ENCODE data around the gene DAP3.
"Not testable (repeated sequence)": the region's sequence is repeated elsewhere in the genome, so short reads cannot be mapped to it uniquely, and the experiment has no call there.

The DAP3 gene

DNA sequence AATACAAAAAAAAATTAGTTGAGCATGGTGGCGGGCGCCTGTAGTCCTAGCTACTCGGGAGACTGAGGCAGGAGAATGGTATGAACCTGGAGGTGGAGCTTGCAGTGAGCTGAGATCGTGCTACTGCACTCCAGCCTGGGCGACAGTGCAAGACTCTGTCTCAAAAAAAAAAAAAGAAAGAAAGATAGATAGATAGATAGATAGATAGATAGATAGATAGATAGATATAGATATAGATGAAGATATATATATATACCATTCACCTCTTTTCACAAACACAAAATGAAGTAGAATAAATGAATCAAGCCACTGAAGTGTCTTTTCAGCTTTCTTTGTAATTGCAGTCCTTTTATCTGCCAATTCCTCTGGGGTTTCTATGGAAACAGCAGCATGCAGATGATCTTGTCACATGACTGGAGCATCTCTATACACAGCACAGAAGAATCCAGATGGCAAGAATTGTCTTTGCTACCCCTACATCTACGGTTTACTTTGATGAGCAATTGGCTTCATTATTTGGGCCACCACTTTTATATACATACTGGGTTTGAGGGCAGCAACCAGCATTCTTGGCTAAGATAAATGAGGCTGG lies 29.7 kb downstream of the DAP3 start:
- not testable (repeated sequence) for DNase-seq (ENCODE audit: low read depth)

DNA sequence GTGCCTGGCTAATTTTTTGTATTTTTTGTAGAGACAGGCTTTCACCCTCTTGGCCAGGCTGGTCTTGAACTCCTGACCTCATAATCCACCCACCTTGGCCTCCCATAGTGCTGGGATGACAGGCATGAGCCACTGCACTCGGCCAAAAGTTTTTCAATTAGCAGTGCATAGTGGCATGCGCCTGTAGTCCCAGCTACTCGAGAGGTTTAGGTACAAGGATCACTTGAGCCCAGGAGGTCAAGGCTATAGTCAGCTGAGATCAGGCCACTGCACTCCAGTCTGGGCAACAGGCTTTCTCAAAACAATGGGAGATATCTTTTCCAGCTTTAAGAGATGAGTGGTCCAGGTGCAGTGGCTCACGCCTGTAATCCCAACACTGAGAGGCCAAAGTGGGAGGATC lies 30.8 kb downstream of the DAP3 start:
- no peak for DNase-seq (ENCODE audit: low read depth)

DNA sequence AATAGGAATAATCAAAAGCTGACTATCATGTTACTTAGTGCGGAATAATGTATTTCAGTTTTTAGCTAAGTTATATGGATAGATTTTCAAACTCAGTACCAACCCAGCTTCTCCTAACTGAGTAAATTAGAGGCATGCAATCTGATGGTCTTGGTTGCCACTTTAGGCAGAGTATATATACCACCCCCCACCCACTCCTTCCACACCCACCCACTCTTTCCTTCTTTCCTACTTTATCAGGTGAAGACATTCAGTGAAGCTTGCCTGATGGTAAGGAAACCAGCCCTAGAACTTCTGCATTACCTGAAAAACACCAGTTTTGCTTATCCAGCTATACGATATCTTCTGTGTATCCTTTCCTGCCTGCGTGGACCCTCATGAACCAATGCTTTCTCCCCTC lies 36.3 kb downstream of the DAP3 start:
- DNase-seq (ENCODE audit: low read depth) = no peak

DNA sequence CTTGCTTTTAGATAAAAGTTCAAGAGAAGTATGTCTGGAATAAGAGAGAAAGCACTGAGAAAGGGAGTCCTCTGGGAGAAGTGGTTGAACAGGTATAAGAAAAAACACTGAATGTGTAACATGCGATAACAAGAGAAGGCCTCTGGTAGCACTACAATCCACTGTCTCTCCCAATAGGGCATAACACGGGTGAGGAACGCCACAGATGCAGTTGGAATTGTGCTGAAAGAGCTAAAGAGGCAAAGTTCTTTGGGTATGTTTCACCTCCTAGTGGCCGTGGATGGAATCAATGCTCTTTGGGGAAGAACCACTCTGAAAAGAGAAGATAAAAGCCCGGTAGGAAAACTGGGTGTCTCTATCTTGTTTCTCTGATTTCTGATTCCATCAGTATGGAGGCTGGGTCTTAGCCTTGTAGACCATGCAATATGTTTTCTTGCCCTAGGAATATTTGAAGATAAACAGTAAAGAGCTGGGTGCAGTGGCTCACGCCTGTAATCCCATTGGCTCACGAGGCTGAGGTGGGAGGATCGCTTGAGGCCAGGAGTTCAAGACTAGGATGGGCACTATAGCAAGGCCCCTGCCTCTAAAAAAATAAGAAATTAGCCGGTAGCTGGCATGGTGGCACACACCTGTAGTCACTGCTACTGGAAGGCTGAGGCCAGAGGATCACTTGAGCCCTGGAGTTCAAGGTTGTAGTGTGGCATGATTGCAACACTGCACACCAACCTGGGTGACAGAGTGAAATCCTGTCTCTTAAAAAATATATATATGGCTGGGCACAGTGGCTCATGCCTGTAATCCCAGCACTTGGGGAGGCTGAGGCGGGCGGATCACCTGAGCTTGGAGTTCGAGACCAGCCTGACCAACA lies 40.4 kb downstream of the DAP3 start:
- peak; percentile 61 for DNase-seq (ENCODE audit: low read depth)

DNA sequence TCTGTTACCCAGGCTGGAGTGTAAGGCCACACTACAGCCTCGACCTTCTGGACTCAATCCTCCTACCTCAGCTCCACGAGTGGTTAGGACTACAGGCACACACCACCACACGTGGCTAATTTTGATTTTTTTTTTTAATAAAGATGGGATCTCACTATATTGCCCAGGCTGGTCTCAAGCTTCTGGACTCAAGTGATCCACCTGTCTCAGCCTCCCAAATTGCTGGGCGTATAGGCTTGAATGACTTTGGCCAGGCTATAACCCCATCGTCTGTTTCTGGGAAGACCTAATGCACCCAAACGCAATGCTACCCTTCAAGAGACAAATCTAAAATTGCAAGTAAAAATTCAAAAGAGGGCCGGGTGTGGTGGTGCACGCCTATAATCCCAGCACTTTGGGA lies 52.1 kb downstream of the DAP3 start:
- DNase-seq (ENCODE audit: low read depth) = no peak

DNA sequence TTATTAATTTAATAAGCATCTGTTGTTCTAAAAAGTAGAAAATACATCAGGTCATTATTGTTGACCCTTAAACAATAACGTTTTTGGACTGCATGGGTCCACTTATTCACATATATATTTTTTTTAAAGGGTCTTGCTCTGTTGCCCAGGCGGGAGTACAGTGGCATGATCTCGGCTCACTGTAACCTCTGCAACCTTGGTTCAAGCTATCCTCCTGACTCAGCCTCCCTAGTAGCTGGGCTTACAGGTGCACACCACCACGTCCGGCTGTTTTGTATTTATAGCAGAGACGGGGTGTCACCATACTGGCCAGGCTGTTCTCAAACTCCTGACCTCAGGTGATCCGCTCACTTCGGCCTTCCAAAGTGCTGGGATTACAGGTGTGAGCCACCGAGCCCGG lies 53.0 kb downstream of the DAP3 start:
- no peak for DNase-seq (ENCODE audit: low read depth)

DNA sequence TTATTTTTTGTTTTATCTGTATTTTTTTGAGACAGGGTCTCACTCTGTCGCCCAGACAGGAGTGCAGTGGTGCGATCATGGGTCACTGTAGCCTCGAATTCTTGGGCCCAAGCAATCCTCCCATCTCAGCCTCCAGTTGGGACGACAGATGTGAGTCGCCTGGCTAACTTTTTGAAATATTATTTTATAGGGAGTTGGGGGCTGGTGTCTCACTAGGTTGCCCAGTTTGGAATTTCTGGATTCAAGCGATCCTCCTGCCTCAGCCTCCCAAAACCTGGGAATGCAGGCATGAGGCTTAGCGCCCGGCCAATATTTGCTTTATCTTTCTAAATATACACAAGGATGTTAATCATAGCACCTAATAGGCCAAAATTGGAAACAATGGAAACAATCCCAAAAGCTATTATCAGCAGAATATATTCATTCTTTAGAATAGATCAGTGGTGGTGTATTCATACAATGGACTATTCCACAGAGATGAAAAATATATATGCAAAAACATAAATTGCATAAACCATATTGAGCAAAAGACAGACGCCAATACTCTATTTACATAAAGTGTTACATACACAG lies 55.9 kb downstream of the DAP3 start:
- DNase-seq (ENCODE audit: low read depth) = no peak

DNA sequence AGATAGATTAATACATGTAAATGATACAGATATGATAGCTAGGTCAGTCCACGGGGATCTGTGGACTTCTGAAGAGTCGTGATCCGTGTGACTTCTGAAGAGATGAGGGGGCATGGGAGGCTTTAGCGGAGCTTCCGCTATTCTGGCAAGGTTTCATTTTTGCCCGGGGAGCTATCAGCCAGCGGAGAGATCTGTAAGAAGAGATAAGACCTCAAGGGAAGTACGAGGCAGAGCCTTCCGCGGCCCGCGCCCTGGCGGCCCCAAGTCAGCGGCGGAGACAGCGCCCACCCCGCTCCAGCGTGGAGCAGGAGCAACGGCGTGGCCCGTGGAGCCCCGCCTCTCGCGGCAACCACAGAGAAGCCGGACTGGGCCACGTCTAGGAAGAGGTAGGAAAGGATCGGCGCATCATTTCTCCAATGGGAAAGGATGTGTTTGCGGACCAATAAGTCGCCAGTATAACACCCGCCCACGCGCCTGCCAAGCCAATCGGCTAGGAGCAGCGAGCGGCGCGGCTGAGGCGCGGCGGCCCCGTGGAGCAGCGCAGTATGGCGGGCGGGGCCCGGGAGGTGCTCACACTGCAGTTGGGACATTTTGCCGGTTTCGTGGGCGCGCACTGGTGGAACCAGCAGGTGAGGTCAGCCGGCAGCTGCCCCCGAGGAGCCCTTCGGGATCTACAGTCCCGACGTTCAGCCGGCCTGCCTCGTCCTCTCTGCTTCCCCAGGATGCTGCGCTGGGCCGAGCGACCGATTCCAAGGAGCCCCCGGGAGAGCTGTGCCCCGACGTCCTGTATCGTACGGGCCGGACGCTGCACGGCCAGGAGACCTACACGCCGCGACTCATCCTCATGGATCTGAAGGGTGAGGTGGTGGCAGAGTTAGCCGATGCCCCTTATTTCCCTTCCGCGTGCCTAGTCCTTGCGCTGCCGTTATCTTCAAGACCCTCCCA lies 56.7 kb downstream of the DAP3 start:
- DNase-seq (ENCODE audit: low read depth) = peak; percentile 97

DNA sequence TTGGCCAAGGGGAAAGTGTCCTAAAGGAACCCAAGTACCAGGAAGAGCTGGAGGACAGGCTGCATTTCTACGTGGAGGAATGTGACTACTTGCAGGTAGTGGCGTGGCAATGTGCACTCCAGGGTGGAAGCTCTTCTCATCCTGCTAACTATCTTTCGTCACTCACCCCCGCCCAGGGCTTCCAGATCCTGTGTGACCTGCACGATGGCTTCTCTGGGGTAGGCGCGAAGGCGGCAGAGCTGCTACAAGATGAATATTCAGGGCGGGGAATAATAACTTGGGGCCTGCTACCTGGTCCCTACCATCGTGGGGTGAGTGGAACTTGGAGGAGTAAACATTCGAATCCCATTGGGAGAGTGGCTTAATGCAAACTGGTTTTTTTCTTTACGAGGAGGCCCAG lies 58.7 kb downstream of the DAP3 start:
- DNase-seq (ENCODE audit: low read depth) = not testable (repeated sequence)

DNA sequence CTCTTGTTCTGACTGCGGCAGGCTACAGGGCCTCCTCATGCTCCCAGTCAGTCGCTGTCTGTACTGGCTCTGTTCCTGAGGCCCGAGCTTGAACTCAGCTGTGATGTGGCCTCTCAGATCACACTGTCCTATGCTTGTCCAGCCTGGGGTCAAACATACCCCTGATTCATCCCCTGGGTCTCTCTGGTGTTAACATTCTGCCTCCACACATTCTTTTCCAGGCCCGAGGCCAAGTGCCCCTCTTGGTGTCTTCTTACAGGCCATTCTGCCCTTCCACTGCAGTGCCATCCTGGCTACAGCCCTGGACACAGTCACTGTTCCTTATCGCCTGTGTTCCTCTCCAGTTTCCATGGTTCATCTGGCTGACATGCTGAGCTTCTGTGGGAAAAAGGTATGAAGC lies 59.2 kb downstream of the DAP3 start:
- not testable (repeated sequence) for DNase-seq (ENCODE audit: low read depth)

DNA sequence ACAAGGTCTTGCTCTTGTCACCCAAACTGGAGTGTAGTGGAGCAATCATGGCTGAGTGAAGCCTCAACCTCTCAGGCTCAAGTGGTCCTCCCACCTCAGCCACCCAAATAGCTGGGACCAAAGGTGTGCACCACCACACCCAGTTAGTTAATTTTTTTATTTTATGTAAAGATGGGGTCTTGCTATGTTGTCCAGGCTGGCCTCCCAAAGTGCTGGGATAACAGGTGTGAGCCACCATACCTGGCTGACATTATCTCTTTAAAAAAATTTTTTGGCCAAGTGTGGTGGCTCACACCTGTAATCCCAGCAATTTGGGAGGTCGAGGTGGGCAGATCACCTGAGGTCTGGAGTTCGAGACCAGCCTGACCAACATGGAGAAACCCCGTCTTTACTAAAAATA lies 70.1 kb downstream of the DAP3 start:
- not testable (repeated sequence) for DNase-seq (ENCODE audit: low read depth)

DNA sequence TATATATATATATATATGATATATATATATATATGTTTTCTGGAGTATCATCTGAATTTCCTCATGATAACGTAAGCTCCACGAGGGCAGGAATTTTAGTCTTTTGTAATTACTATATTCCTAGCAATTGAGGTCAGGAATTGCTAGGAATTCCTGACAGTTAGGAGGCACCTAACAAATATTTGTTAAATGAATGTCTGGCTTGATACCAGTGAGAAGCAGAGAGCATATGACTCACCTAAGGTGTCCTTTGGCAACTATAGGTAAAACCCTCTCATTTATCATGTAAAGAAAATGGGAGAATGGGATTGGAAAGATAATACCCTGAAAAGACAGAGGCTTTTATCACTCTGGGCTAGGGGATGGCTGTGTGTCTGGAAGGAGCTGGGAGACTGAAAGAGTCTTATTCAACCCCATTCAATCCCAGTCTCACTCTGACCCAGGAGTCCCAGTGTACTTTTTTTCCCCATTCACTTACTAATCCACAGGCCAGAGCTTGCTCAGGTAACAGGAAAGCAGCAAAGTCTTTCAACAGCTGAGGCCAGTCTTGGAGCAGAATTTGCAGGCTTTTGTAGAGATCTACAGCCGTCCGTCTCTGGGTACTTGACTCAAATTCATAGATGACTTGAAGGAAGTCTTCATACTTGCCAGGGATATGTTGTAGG lies 71.2 kb downstream of the DAP3 start:
- no peak for DNase-seq (ENCODE audit: low read depth)

DNA sequence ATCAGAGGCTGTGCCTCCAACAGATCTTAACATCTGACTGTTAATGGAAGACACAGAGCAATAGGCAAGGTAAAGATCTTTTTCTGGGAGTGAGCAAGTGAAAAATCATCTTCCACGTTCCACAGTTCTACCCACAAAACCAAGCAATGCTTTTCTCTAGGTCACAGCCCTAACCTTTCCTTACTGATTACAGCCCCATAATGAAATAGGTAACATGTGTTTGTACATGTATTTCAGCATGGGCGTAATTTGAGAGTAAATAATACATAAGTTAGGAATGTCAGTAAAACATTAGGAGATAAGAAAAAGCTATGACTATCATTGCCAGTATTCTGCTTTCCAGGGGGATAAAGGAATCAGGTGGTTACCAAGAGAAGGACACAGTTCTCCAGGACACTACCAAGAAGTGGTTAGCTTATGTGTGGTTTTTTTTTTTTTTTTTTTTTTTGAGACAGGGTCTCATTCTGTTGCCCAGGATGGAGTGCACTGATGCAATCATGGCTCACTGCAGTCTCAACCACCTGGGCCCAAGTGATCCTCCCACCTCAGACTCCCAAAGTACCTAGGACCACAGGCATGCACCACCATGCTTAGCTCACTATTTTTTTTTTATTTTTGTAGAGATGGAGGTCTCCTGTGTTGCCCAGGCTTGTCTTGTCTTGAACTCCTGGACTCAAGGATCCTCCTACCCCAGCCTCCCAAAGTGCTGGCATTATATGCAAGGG lies 72.0 kb downstream of the DAP3 start:
- no peak for DNase-seq (ENCODE audit: low read depth)

DNA sequence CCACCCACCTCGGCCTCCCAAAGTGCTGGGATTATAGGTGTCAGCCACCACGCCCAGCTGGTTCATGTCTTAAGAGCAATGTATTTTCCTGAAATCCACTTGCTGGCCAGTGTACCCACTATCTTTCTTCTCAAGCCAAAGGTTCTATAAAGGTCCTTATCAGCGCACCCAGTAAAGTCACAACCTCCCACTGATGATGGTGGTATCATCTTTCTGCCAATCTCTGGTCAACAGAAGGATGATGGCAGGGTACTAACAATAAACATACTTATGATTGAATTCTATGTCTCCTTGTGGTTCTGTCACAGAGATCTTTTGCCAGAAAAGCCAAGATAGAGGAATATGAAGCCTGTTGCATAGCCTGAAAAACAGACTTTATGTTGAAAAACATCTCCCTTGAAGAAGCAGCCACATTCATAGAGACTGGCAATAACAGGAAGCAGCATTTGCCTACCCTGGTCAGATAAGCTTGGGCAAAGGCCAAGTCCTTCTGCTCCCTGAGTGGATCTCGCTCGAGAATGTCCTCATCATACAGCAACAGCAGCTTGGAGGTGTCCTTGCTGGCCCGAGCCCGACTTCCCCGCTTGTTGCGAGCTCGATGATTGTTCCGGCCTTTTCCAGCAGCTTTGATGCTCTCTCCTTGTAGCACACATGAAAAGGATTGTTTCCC lies 73.0 kb downstream of the DAP3 start:
- DNase-seq (ENCODE audit: low read depth) = no peak

DNA sequence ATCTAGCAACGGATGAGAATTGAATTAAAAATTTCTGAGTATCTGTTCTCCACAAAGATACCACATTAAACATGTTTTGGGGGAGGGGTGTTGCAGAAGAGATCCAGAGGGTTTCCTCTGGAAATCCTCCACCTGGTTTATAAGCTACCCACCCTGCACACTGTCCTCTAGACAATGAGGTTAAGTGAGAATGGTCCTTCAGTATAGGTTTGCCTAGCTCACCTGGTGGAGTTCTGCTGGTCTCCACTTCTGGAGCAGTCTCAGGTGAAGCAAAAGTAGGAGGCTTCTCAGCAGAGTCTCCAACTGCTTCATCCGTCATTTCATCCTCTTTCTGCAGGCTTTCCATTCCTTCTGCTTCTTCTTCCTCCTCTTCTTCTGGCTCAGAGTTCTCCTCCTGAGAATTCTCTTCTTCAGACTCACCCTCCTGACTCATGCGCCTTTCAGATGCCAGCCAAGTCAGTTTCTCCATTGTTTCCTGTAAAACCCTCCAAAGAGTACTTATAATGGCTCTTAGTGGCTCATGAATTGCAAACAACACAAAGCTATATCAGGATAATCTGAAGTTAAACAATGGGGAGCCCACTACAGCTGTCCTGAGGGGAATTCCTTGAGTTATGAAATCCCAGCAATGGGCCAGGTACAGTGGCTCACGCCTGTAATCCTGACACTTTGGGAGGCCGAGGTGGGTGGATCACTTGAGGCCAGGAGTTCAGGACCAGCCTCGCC lies 74.4 kb downstream of the DAP3 start:
- peak; percentile 89 for DNase-seq (ENCODE audit: low read depth)

DNA sequence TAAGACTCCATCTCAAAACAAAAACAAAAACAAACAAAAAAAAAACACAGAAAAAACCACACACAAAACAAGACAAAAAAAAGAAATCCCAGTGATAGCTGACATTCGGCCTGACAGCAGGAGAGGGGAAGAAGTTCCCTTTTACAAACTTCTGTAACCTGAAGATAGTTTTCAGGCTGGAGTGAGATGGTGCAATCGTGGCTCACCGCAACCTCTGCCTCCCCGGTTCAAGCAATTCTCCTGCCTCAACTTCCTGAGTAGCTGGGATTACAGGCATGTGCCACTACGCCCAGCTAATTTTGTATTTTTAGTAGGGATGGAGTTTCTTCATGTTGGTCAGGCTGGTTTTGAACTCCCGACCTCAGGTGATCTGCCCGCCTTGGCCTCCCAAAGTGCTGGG lies 75.1 kb downstream of the DAP3 start:
- DNase-seq (ENCODE audit: low read depth) = not testable (repeated sequence)

DNA sequence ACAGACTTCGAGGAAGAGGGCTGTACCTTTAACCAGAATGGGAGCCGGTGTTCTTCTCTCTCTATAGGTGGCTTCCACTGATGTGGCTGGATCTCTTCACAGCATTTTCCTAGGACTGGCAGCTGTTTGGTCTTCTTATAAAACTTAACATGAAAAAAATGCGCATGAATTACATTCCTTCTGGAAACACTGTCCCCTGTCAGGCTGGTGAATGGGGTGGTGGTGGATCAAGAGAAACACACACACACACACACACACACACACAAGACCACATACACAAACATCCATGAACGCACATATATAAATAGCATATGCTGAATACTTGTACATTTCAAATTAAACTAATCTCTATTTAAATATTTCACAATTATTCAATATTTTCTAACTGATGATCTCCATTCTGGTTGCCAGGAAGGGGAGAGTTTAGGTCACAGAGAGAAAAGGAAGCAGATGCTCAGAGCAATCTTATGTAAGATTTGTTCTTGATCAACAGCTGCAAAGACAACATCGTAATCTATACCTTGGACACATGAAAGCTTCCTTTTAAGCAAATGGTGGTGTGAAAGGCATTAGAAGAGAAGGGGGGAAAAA lies 78.6 kb downstream of the DAP3 start:
- DNase-seq (ENCODE audit: low read depth) = not testable (repeated sequence)

DNA sequence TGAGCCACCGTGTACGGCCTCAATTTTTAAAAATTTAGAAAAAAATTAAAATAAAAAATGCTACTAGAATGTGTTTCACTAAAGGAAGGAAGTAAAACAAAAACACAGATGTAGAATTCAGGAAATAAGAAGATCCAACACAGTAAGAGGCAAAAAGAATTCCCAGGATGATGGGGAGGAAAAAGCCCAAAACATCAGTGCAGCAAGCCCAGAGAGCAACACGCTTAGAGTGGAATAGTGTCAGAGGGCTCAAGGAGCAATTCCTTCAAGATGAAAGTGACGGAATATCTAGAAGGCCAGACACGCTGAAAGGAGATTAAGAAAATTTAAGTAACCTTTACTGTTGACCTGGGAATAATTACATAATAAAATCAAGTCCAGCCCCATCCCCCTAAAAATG lies 80.4 kb downstream of the DAP3 start:
- no peak for DNase-seq (ENCODE audit: low read depth)

DNA sequence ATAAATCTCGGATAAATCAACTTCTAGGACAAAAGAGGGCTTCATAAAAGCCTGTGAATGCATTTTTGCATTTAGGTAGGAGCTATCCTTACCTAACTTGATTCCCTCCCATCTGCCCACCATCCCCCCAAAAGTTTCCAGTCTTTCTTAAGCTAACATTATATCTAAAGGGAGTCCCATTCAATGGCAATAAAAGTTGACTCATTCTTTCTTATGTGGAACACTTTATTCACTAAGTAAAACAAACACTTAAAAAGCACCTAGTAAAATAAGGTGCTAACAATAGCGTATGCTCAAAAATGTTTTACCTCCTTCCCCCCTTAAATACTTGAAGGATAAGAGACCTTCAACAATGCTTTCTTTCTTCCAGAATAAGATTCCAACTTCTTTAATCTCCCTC lies 84.3 kb downstream of the DAP3 start:
- DNase-seq (ENCODE audit: low read depth) = no peak

Measured in stromal cell of bone marrow (primary cell).